CD4-positive, alpha-beta memory T cell (primary cell): ENCODE results near the gene PCDHA12. TPM values are rescaled to one million over a fixed set of nuclear protein-coding genes. Genes with fewer than 3 reads are reported as not detected.

ENCODE experiments used
- polyA plus RNA-seq, 2 donors: library from polyadenylated mRNA; unstranded; fragments of 300-500 nt; fragmentation: Illumina TruSeq; gene quantifications; one replicate each; pipeline ENCODE4 v1.2.3, GENCODE V29; 2021
- total RNA-seq, 2 experiments: library from RNA; stranded (reverse); gene quantifications; one replicate each; pipeline ENCODE4 v1.2.3, GENCODE V29; 2021

PCDHA12 gene
- total and polyA plus RNA-seq, 4 experiments from 2014 or later: not detected

Other genes starting within 250 kb of the PCDHA12 start
- gene CD14, start 242.1 kb upstream of the PCDHA12 start, total RNA-seq: 1 to 10 TPM; 4.9 to 5.2 TPM
- gene CD14, start 242.1 kb upstream of the PCDHA12 start, polyA plus RNA-seq: 1 to 10 TPM; 2.7 to 3.2 TPM
- 10 to 100 TPM; 50.0 to 56.3 TPM for gene TMCO6, start 235.9 kb upstream of the PCDHA12 start, total RNA-seq
- gene TMCO6, start 235.9 kb upstream of the PCDHA12 start, polyA plus RNA-seq: 10 to 100 TPM; 15.7 to 18.3 TPM
- gene NDUFA2, start 227.7 kb upstream of the PCDHA12 start, total RNA-seq: 10 to 100 TPM; 38.0 TPM
- gene NDUFA2, start 227.7 kb upstream of the PCDHA12 start, polyA plus RNA-seq: 100 to 1,000 TPM; 132 to 135 TPM
- 100 to 1,000 TPM; 178 to 185 TPM for gene IK, start 227.5 kb upstream of the PCDHA12 start, total RNA-seq
- gene IK, start 227.5 kb upstream of the PCDHA12 start, polyA plus RNA-seq: 100 to 1,000 TPM; 147 to 205 TPM
- 10 to 100 TPM; 47.1 to 49.6 TPM for gene WDR55, start 210.4 kb upstream of the PCDHA12 start, total RNA-seq
- gene WDR55, start 210.4 kb upstream of the PCDHA12 start, polyA plus RNA-seq: 10 to 100 TPM; 12.4 to 19.5 TPM
- gene DND1, start 201.7 kb upstream of the PCDHA12 start, total RNA-seq: 1 to 10 TPM; 4.0 to 5.0 TPM
- gene DND1, start 201.7 kb upstream of the PCDHA12 start, polyA plus RNA-seq: not detected
- 10 to 100 TPM; 60.7 to 63.5 TPM for gene HARS1, start 183.9 kb upstream of the PCDHA12 start, total RNA-seq
- 10 to 100 TPM; 70.8 to 72.9 TPM for gene HARS1, start 183.9 kb upstream of the PCDHA12 start, polyA plus RNA-seq
- 10 to 100 TPM; 61.6 to 67.5 TPM for gene HARS2, start 183.9 kb upstream of the PCDHA12 start, total RNA-seq
- gene HARS2, start 183.9 kb upstream of the PCDHA12 start, polyA plus RNA-seq: 10 to 100 TPM; 17.8 to 26.5 TPM
- 10 to 100 TPM; 56.3 to 57.4 TPM for gene ZMAT2, start 174.9 kb upstream of the PCDHA12 start, total RNA-seq
- gene ZMAT2, start 174.9 kb upstream of the PCDHA12 start, polyA plus RNA-seq: 10 to 100 TPM; 65.9 to 76.5 TPM
- not detected for gene PCDHA1, start 89.2 kb upstream of the PCDHA12 start, total RNA-seq
- gene PCDHA1, start 89.2 kb upstream of the PCDHA12 start, polyA plus RNA-seq: not detected
- not detected for gene PCDHA2, start 80.5 kb upstream of the PCDHA12 start, total RNA-seq
- not detected for gene PCDHA2, start 80.5 kb upstream of the PCDHA12 start, polyA plus RNA-seq
- gene PCDHA3, start 74.3 kb upstream of the PCDHA12 start, total RNA-seq: not detected
- not detected for gene PCDHA3, start 74.3 kb upstream of the PCDHA12 start, polyA plus RNA-seq
- not detected for gene PCDHA4, start 68.2 kb upstream of the PCDHA12 start, total RNA-seq
- gene PCDHA4, start 68.2 kb upstream of the PCDHA12 start, polyA plus RNA-seq: not detected
- gene PCDHA5, start 53.7 kb upstream of the PCDHA12 start, total RNA-seq: not detected
- gene PCDHA5, start 53.7 kb upstream of the PCDHA12 start, polyA plus RNA-seq: not detected
- gene PCDHA6, start 47.3 kb upstream of the PCDHA12 start, total RNA-seq: not detected
- gene PCDHA6, start 47.3 kb upstream of the PCDHA12 start, polyA plus RNA-seq: not detected
- not detected for gene PCDHA7, start 41.0 kb upstream of the PCDHA12 start, total RNA-seq
- gene PCDHA7, start 41.0 kb upstream of the PCDHA12 start, polyA plus RNA-seq: not detected
- not detected for gene PCDHA8, start 34.1 kb upstream of the PCDHA12 start, total RNA-seq
- not detected for gene PCDHA8, start 34.1 kb upstream of the PCDHA12 start, polyA plus RNA-seq
- gene PCDHA9, start 26.9 kb upstream of the PCDHA12 start, total RNA-seq: not detected
- gene PCDHA9, start 26.9 kb upstream of the PCDHA12 start, polyA plus RNA-seq: not detected
- gene PCDHA10, start 19.4 kb upstream of the PCDHA12 start, total RNA-seq: not detected
- not detected for gene PCDHA10, start 19.4 kb upstream of the PCDHA12 start, polyA plus RNA-seq
- not detected for gene PCDHA11, start 6.4 kb upstream of the PCDHA12 start, total RNA-seq
- not detected for gene PCDHA11, start 6.4 kb upstream of the PCDHA12 start, polyA plus RNA-seq
- gene PCDHA13, start 6.8 kb downstream of the PCDHA12 start, total RNA-seq: not detected
- not detected for gene PCDHA13, start 6.8 kb downstream of the PCDHA12 start, polyA plus RNA-seq
- not detected for gene PCDHAC1, start 51.0 kb downstream of the PCDHA12 start, total RNA-seq
- not detected for gene PCDHAC1, start 51.0 kb downstream of the PCDHA12 start, polyA plus RNA-seq
- gene PCDHAC2, start 91.2 kb downstream of the PCDHA12 start, total RNA-seq: not detected
- not detected for gene PCDHAC2, start 91.2 kb downstream of the PCDHA12 start, polyA plus RNA-seq
- not detected for gene PCDHB1, start 176.1 kb downstream of the PCDHA12 start, total RNA-seq
- not detected for gene PCDHB1, start 176.1 kb downstream of the PCDHA12 start, polyA plus RNA-seq
- gene PCDHB2, start 219.3 kb downstream of the PCDHA12 start, total RNA-seq: 1 to 10 TPM in 1 of 2 experiments, under 1 TPM in 1; 0.28 to 1.3 TPM
- under 1 TPM in 1 of 2 donors, not detected in 1; 0.08 TPM for gene PCDHB2, start 219.3 kb downstream of the PCDHA12 start, polyA plus RNA-seq
- not detected for gene PCDHB3, start 225.2 kb downstream of the PCDHA12 start, total RNA-seq
- not detected for gene PCDHB3, start 225.2 kb downstream of the PCDHA12 start, polyA plus RNA-seq
- not detected for gene PCDHB4, start 246.5 kb downstream of the PCDHA12 start, total RNA-seq
- gene PCDHB4, start 246.5 kb downstream of the PCDHA12 start, polyA plus RNA-seq: not detected